Activated CD4-positive, alpha-beta T cell treated with anti-CD3 and anti-CD28 coated beads for 24 hours (primary cell): ENCODE data around the gene ATP6V1G2.

Experiments used
- DNase-seq, 2 donors: peaks; one replicate each; pipeline ENCODE4 v3.0.0-alpha.2; 2020; ENCODE audit warnings: low read depth in 2 of 2

The ATP6V1G2 gene

GRCh38 chr6:31575952-31576685, 29.7 kb upstream of the ATP6V1G2 start:
- no peak for DNase-seq

DNA sequence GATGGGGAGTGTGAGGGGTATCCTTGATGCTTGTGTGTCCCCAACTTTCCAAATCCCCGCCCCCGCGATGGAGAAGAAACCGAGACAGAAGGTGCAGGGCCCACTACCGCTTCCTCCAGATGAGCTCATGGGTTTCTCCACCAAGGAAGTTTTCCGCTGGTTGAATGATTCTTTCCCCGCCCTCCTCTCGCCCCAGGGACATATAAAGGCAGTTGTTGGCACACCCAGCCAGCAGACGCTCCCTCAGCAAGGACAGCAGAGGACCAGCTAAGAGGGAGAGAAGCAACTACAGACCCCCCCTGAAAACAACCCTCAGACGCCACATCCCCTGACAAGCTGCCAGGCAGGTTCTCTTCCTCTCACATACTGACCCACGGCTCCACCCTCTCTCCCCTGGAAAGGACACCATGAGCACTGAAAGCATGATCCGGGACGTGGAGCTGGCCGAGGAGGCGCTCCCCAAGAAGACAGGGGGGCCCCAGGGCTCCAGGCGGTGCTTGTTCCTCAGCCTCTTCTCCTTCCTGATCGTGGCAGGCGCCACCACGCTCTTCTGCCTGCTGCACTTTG, 29.0 kb upstream of the ATP6V1G2 start, which contains the start of gene TNF:
TSS of gene TNF (plus strand) at position 231 of the 567 bp plus-strand sequence. CDS start at position 408, 177 bp downstream.
- peak; percentile 76 to 84 for DNase-seq

DNA sequence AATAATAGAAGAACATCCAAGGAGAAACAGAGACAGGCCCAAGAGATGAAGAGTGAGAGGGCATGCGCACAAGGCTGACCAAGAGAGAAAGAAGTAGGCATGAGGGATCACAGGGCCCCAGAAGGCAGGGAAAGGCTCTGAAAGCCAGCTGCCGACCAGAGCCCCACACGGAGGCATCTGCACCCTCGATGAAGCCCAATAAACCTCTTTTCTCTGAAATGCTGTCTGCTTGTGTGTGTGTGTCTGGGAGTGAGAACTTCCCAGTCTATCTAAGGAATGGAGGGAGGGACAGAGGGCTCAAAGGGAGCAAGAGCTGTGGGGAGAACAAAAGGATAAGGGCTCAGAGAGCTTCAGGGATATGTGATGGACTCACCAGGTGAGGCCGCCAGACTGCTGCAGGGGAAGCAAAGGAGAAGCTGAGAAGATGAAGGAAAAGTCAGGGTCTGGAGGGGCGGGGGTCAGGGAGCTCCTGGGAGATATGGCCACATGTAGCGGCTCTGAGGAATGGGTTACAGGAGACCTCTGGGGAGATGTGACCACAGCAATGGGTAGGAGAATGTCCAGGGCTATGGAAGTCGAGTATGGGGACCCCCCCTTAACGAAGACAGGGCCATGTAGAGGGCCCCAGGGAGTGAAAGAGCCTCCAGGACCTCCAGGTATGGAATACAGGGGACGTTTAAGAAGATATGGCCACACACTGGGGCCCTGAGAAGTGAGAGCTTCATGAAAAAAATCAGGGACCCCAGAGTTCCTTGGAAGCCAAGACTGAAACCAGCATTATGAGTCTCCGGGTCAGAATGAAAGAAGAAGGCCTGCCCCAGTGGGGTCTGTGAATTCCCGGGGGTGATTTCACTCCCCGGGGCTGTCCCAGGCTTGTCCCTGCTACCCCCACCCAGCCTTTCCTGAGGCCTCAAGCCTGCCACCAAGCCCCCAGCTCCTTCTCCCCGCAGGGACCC, 28.0 kb upstream of the ATP6V1G2 start:
- DNase-seq, result peak in 1 of 2 donors; percentile 27

- no peak for DNase-seq
Observed at GRCh38 chr6:31573239-31574105, 27.1 kb upstream of the ATP6V1G2 start.

DNA sequence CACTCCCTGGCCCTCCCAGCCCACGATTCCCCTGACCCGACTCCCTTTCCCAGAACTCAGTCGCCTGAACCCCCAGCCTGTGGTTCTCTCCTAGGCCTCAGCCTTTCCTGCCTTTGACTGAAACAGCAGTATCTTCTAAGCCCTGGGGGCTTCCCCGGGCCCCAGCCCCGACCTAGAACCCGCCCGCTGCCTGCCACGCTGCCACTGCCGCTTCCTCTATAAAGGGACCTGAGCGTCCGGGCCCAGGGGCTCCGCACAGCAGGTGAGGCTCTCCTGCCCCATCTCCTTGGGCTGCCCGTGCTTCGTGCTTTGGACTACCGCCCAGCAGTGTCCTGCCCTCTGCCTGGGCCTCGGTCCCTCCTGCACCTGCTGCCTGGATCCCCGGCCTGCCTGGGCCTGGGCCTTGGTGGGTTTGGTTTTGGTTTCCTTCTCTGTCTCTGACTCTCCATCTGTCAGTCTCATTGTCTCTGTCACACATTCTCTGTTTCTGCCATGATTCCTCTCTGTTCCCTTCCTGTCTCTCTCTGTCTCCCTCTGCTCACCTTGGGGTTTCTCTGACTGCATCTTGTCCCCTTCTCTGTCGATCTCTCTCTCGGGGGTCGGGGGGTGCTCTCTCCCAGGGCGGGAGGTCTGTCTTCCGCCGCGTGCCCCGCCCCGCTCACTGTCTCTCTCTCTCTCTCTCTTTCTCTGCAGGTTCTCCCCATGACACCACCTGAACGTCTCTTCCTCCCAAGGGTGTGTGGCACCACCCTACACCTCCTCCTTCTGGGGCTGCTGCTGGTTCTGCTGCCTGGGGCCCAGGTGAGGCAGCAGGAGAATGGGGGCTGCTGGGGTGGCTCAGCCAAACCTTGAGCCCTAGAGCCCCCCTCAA, 25.9 kb upstream of the ATP6V1G2 start, which contains the start of gene LTA:
TSS of gene LTA (plus strand) at position 249 of the 871 bp plus-strand sequence. CDS start at position 703, 454 bp downstream.
- peak; percentile 62 to 73 for DNase-seq

DNA sequence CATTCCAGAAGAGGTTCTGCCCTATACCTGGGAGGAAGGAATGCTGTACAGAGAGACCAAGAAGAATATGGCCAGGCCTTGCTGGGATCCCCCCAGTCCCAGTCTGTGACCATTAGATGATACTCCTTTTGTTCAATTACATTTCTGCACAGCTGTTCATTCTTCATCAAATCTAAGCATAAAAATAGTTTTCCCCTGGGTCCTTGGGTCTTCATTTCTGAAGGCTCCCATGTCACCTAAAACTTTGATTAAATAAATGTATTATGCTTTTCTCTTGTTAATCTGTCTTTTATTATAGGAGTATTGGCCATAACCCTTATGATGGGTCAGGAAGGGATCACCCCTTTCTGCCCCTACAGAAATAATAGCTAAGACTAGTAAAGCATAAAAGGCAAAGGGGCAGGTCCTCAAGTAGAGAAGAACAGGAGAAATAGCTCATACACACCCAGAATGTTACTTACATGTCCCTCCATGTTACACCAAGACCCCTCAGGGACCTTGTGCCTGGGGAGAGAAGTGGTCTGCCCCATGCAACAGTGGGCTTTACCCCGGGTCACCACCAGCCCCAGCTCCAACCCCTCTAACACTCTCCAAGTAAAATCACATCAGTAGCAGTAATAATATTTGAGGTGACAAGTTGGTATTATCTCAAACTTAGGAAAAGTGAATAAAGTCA, 23.6 kb upstream of the ATP6V1G2 start:
- no peak for DNase-seq

- peak in 1 of 2 donors; percentile 61 for DNase-seq
Observed at GRCh38 chr6:31568537-31568961, 22.1 kb upstream of the ATP6V1G2 start.

DNA sequence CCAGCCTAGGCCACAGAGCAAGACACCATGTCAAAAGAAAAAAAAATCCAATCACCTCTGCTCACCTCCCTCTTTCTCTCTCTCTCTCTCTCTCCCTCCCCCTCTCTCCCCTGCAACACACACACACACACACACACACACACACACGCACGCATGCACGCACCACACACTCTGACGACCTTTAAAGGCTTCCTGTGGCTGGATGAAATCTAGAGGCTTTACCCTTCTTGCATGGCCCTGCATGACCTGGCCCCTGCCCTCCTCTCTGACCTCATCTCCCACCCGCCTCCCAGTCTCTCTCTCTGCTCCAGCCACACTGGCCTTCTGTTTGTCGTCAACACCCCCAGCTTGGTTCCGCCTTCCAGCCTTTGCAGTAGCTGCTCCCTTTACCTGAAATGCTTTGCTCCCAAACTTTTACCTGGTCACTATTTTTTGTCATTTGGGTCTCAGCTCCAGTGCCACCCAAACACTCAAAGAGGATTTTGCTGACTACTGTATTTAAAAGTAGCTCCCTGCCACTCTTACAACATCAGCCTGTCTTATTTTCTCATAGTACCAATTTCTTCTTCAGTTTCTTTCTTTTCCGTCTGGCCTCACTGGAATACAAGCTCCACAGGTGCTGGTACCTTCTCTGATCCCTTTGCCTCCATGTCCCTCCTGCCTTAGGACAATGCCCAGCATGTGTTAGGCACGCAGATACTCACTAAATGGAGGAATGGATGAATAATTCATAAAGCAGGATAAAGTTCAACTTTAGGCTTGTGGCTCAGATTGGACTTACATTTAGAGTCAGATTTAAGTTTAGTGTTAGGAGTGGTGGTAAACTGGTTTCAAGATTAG, 21.3 kb upstream of the ATP6V1G2 start:
- DNase-seq, result no peak

- DNase-seq, result no peak
Observed at GRCh38 chr6:31560697-31561058, 14.3 kb upstream of the ATP6V1G2 start.

DNA sequence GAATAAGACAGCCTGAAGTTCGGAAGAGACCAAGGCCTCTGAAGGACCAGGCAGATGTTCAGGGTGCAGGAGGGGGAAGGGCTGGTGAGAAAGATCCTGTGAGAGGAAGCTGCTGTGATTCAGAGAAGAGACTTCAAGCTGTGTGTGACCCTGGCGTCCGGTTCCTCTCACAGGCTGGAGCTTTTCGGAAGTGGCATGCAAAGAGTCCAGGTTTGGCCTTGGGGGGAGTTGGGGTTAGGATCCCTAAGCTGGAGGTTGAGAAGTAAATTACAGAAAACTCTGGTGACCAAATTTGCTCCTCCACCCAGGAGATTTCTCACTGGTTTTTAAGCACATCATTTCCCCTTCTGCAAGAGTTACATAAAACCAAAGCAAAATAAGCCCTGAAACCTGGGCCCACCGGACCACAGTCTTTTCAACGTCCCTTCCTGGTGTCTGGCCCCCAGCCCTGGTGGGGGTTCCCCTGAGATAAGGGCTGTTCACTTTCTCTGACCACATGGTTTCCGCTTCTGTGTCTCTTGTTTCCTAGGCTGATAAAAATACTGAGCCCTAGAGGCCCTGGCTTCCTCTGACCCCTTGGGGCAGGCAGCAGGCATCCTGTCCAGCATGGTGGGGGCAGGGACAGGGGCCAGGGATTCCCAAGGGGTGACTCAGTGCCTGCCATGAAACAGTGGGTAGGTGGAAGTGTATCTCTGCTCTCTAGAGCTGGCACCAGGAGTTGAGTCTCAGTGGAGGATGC, 13.7 kb upstream of the ATP6V1G2 start:
- no peak for DNase-seq

DNA sequence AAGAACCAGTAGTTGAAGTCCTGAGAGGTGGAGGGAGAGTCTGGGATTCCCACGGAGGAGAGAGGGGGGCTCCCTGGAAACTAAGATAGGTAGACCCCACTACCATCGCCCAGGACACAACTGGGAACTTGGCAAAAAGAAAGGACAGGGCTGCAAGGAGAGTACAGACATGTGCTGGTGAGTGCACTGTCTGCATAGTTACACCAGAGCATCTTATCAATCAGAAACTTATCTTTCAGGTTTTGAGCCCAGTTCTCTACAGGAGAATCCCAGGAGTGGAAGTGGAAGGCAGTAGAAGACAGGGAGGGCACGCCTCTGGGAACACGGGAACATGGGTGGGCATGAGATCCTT, 13.2 kb upstream of the ATP6V1G2 start:
- DNase-seq, result no peak

- peak in 1 of 2 donors; percentile 58 for DNase-seq
Observed at GRCh38 chr6:31558631-31559500, 12.5 kb upstream of the ATP6V1G2 start.

DNA sequence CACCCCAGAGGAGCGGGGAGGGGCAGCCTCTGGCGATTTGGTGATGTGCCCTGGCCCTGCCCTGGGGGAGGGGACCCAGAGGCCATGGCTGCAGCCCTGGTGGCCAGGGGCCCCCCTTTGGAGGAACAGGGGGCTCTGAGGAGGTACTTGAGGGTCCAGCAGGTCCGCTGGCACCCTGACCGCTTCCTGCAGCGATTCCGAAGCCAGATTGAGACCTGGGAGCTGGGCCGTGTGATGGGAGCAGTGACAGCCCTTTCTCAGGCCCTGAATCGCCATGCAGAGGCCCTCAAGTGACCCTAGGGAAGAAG, 11.9 kb upstream of the ATP6V1G2 start:
- DNase-seq, result no peak

GRCh38 chr6:31557443-31558317, 11.3 kb upstream of the ATP6V1G2 start:
- no peak for DNase-seq

GRCh38 chr6:31556307-31556706, 9.9 kb upstream of the ATP6V1G2 start:
- no peak for DNase-seq

GRCh38 chr6:31551371-31551770, 5.0 kb upstream of the ATP6V1G2 start:
- peak in 1 of 2 donors; percentile 50 for DNase-seq
